GM12878 (cell line): ENCODE measurements around the gene ZNF532. TPM values are rescaled to one million over a fixed set of nuclear protein-coding genes. Genes with fewer than 3 reads are reported as not detected.

Experiments
- ATAC-seq: fragments of 200-7000 bp; cut with Tn5 transposase; 3 replicates; pipeline ENCODE4 v1.9.1; 2020; ENCODE audit warnings: mild to moderate bottlenecking, moderate library complexity
- BruUV-seq: library from RNA; stranded (reverse); fragments of 400-500 nt; replicated peaks from 2 replicates; lab custom pipeline; 2021; lab: Mats Ljungman, UMichigan
- CTCF ChIA-PET: fragments of 300-600 bp; sonication (Branson Sonifier 250); formaldehyde crosslinking; extraction: SDS; loops from one replicate; lab custom pipeline; 2021; ENCODE audit warnings: inconsistent platforms; lab: Yijun Ruan, JAX
- POLR2A ChIA-PET: fragments of 350-600 bp; formaldehyde crosslinking; extraction: SDS; loops from one replicate; lab custom pipeline; 2021; ENCODE audit warnings: inconsistent platforms; lab: Charles Lee
- RAD21 ChIA-PET: fragments of 300-600 bp; sonication (Branson Sonifier 250); formaldehyde crosslinking; loops from one replicate; lab custom pipeline; 2023; ENCODE audit warnings: antibody characterized with exemption; ENCODE audit not compliant: unreplicated experiment; lab: Charles Lee
- SMC1A ChIA-PET: fragments of 300-600 bp; sonication (Branson Sonifier 250); formaldehyde crosslinking; loops from one replicate; lab custom pipeline; 2023; ENCODE audit not compliant: unreplicated experiment, uncharacterized antibody; lab: Charles Lee
- DNase-seq: peaks from one replicate; pipeline ENCODE4 v3.0.0-alpha.2; 2011; ENCODE audit warnings: low read depth, low spot score
- FAIRE-seq: peaks from 3 replicates; lab custom pipeline; 2011; peaks lifted over from hg19 to GRCh38; lab: Jason Lieb, UNC
- H2AFZ ChIP-seq: 2 replicates; pipeline ENCODE4 v1.6.0; 2011; ENCODE audit warnings: low read depth, low read length, control low read depth; ENCODE audit not compliant: control insufficient read depth
- H3K27ac ChIP-seq: 2 replicates; pipeline ENCODE4 v1.5.1; 2011; ENCODE audit warnings: control low read depth; ENCODE audit not compliant: control insufficient read depth, insufficient read depth
- H3K27me3 ChIP-seq, 2 experiments: replicated peaks in 1 of 2; 2 replicates each; pipeline versions ENCODE4 v1.6.0 to v1.6.1; 2011; ENCODE audit warnings: low read length in 1 of 2; ENCODE audit not compliant: control insufficient read depth in 2 of 2, insufficient read depth in 2 of 2
- H3K36me3 ChIP-seq, 2 experiments: 2 replicates each; pipeline ENCODE4 v1.5.1; 2011; ENCODE audit warnings: low read length in 1 of 2; ENCODE audit not compliant: control insufficient read depth in 2 of 2, insufficient read depth in 2 of 2
- H3K4me1 ChIP-seq: 2 replicates; pipeline ENCODE4 v1.6.1; 2011; ENCODE audit warnings: mild to moderate bottlenecking, low read length, moderate library complexity, mixed read lengths; ENCODE audit not compliant: control insufficient read depth, insufficient read depth
- H3K4me2 ChIP-seq: 2 replicates; pipeline ENCODE4 v1.6.0; 2011; ENCODE audit warnings: control low read depth; ENCODE audit not compliant: control insufficient read depth, insufficient read depth
- H3K4me3 ChIP-seq: fragments of 200-600 bp; sonication (generic); 2 replicates; pipeline ENCODE4 v1.5.1; 2016
- H3K79me2 ChIP-seq: 2 replicates; pipeline ENCODE4 v1.6.0; 2011; ENCODE audit warnings: low read length; ENCODE audit not compliant: control insufficient read depth, insufficient read depth
- H3K9ac ChIP-seq: 2 replicates; pipeline ENCODE4 v1.8.0; 2011; ENCODE audit warnings: low read length, control low read depth, mixed read lengths; ENCODE audit not compliant: control insufficient read depth, insufficient read depth
- H3K9me3 ChIP-seq: replicated peaks from 3 replicates; pipeline ENCODE4 v1.5.1; 2011; ENCODE audit warnings: mild to moderate bottlenecking, low read length; ENCODE audit not compliant: control insufficient read depth, insufficient read depth
- H4K20me1 ChIP-seq: 2 replicates; pipeline ENCODE4 v1.6.0; 2011; ENCODE audit not compliant: control insufficient read depth, insufficient read depth
- HDGF ChIP-seq: fragments of 450-650 bp; IDR thresholded peaks from 2 replicates; pipeline ENCODE4 v1.6.1; 2016; ENCODE audit warnings: antibody characterized with exemption
- IKZF1 ChIP-seq: fragments of 450-650 bp; conservative IDR thresholded peaks from 2 replicates; pipeline ENCODE4 v1.6.1; 2017; ENCODE audit warnings: antibody characterized with exemption, mild to moderate bottlenecking
- RAD51 ChIP-seq: fragments of 450-650 bp; IDR thresholded peaks from 2 replicates; pipeline ENCODE4 v1.6.1; 2016; ENCODE audit warnings: moderate library complexity, mild to moderate bottlenecking, inconsistent platforms
- RBBP5 ChIP-seq: fragments of 200-600 bp; sonication (generic); conservative IDR thresholded peaks from 2 replicates; pipeline ENCODE4 v1.6.1; 2016
- SMAD5 ChIP-seq: IDR thresholded peaks from 2 replicates; pipeline ENCODE4 v1.6.1; 2016; ENCODE audit warnings: antibody characterized with exemption, low read depth
- SPI1 ChIP-seq: IDR thresholded peaks from 2 replicates; pipeline ENCODE4 v1.6.1; 2011; ENCODE audit warnings: low read depth, mild to moderate bottlenecking, low read length, moderate library complexity, borderline replicate concordance; ENCODE audit not compliant: insufficient read depth
- TCF12 ChIP-seq: IDR thresholded peaks from 2 replicates; pipeline ENCODE4 v1.6.1; 2011; ENCODE audit warnings: low read depth, mild to moderate bottlenecking, low read length
- WRNIP1 ChIP-seq: IDR thresholded peaks from 2 replicates; pipeline ENCODE4 v1.6.1; 2011; ENCODE audit warnings: low read depth, low read length, improper control_type of control experiment, borderline replicate concordance
- YY1 ChIP-seq: IDR thresholded peaks from 2 replicates; pipeline ENCODE4 v1.6.1; 2011; ENCODE audit warnings: low read depth, mild to moderate bottlenecking, low read length
- WGBS: methylation state at CpG from one replicate; pipeline ENCODE4 v1.1.6; 2016; ENCODE audit warnings: low lambda C conversion rate; ENCODE audit not compliant: insufficient replicate concordance, insufficient coverage; ENCODE audit errors: missing lambda C conversion rate; 5-methylcytosine and 5-hydroxymethylcytosine counted together
- in situ Hi-C: fragments of 300-500 bp; cut with MboI; formaldehyde crosslinking; loops from 9 replicates; pipeline ENCODE4 v1.14.3; 2018; ENCODE audit warnings: mixed read lengths
- intact Hi-C: fragments of 100-400 bp; cut with micrococcal nuclease; formaldehyde crosslinking; loops from one replicate; pipeline ENCODE4 v1.14.2; 2022; ENCODE audit not compliant: unreplicated experiment
- polyA plus RNA-seq, 11 experiments: library from polyadenylated mRNA; depleted of rRNA in 4 of 11; unstranded in 6 of 11; stranded (reverse) in 5 of 11; fragments of >200 nt; fragmentation: Nextera tagmentation in 4 of 11; fragmentation: Illumina TruSeq in 1 of 11; extraction: Ambion mirVana in 4 of 11; extraction: Trizol in 1 of 11; gene quantifications; 1 replicate in 1 of 11; 2 replicates in 10 of 11; pipeline versions ENCODE4 v1.2.1 to v1.2.3, GENCODE V29; 2011 to 2016; ENCODE audit warnings: inconsistent platforms in 2 of 11, missing spikeins in 2 of 11, low read depth in 1 of 11
- total RNA-seq, 4 experiments: library from RNA; depleted of rRNA in 3 of 4; stranded (reverse); fragments of >200 nt in 3 of 4; fragmentation: Illumina TruSeq in 1 of 4; extraction: Trizol in 1 of 4; gene quantifications; 2 replicates each; pipeline versions ENCODE4 v1.2.1 to v1.2.3, GENCODE V29; 2013 to 2021
- TF ChIP-seq, protein P1 (sequence below): IDR thresholded peaks from 2 replicates; pipeline ENCODE4 v1.6.1; 2012; ENCODE audit warnings: low read length, inconsistent platforms
- TF ChIP-seq, protein P2 (sequence below): IDR thresholded peaks from 2 replicates; pipeline ENCODE4 v1.6.1; 2012; ENCODE audit warnings: mild to moderate bottlenecking, low read depth, low read length
- TF ChIP-seq, protein P3 (sequence below): fragments of 450-650 bp; formaldehyde crosslinking; IDR thresholded peaks from 2 replicates; pipeline ENCODE4 v1.5.0; 2022; ENCODE audit warnings: mild to moderate bottlenecking, missing genetic modification characterization
- TF ChIP-seq, protein P4 (sequence below): fragments of 150-350 bp; IDR thresholded peaks from 2 replicates; pipeline ENCODE4 v1.6.1; 2014; ENCODE audit warnings: mild to moderate bottlenecking, low read depth, low read length

Gene ZNF532
- total and polyA plus RNA-seq, 10 of the 15 experiments (the other 5 are each of a cell fraction or from before 2014, with no cell fraction given): 0.44 to 3.4 (median 1.4) TPM

DNA sequence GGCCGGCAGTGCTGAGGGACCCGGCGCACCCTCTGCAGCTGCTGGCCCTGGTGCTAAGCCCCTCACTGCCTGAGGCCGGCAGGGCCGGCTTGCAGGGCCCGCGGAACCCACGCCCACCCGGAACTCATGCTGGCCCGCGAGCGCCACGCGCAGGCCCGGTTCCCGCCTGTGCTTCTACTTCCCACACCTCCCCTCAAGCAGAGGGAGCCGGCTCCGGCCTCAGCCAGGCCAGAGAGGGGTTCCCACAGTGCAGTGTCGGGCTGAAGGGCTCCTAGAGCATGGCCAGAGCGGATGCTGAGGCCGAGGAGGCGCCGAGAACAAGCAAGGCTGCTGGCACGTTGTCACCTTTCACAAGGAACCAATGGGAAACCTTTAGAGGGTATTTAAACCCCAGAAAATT is 36.8 kb upstream of the ZNF532 start:
- ChIA-PET POLR2A (no interaction called here), RAD21 (no interaction called here), CTCF (no interaction called here), SMC1A (no interaction called here)
- Histone ChIP-seq H3K79me2 (no peaks in the 10 kb centered on the region), H3K9ac (no peak overlapping the region), H3K36me3 (no peaks in the 10 kb centered on the region), H3K27ac (no peak overlapping the region), H3K4me1 (0 out of 2 replicates have a peak, but pooled peaks cover 2% of the 10 kb centered on the region), H3K9me3 (no peaks in the 10 kb centered on the region; the same call in 2 of the 3 replicates), H3K4me3 (no peak overlapping the region), H3K4me2 (no peak overlapping the region), H3K27me3 (no peaks in the 10 kb centered on the region; a peak in 1 of 4 replicates), H4K20me1 (no peaks in the 10 kb centered on the region), H2AFZ (no peak overlapping the region)
- no peak for ATAC-seq
- in situ Hi-C loops: no loop called here
- no peak for FAIRE-seq
- DNase-seq: no peak
- 66% methylated on average over 24 of the region's 24 CpGs for WGBS
- no TSS peak for BruUV-seq
- intact Hi-C loops: no loop called here
- TF ChIP-seq WRNIP1 (no peak), SPI1 (no peak), YY1 (no peak), SMAD5 (no peak), HDGF (no peak), RBBP5 (no peak), RAD51 (no peak), TCF12 (no peak), IKZF1 (no peak)
- TF ChIP-seq, protein P1, sequence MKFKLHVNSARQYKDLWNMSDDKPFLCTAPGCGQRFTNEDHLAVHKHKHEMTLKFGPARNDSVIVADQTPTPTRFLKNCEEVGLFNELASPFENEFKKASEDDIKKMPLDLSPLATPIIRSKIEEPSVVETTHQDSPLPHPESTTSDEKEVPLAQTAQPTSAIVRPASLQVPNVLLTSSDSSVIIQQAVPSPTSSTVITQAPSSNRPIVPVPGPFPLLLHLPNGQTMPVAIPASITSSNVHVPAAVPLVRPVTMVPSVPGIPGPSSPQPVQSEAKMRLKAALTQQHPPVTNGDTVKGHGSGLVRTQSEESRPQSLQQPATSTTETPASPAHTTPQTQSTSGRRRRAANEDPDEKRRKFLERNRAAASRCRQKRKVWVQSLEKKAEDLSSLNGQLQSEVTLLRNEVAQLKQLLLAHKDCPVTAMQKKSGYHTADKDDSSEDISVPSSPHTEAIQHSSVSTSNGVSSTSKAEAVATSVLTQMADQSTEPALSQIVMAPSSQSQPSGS: no peak
- TF ChIP-seq, protein P2, sequence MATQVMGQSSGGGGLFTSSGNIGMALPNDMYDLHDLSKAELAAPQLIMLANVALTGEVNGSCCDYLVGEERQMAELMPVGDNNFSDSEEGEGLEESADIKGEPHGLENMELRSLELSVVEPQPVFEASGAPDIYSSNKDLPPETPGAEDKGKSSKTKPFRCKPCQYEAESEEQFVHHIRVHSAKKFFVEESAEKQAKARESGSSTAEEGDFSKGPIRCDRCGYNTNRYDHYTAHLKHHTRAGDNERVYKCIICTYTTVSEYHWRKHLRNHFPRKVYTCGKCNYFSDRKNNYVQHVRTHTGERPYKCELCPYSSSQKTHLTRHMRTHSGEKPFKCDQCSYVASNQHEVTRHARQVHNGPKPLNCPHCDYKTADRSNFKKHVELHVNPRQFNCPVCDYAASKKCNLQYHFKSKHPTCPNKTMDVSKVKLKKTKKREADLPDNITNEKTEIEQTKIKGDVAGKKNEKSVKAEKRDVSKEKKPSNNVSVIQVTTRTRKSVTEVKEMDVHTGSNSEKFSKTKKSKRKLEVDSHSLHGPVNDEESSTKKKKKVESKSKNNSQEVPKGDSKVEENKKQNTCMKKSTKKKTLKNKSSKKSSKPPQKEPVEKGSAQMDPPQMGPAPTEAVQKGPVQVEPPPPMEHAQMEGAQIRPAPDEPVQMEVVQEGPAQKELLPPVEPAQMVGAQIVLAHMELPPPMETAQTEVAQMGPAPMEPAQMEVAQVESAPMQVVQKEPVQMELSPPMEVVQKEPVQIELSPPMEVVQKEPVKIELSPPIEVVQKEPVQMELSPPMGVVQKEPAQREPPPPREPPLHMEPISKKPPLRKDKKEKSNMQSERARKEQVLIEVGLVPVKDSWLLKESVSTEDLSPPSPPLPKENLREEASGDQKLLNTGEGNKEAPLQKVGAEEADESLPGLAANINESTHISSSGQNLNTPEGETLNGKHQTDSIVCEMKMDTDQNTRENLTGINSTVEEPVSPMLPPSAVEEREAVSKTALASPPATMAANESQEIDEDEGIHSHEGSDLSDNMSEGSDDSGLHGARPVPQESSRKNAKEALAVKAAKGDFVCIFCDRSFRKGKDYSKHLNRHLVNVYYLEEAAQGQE: no peak
- TF ChIP-seq, protein P3, sequence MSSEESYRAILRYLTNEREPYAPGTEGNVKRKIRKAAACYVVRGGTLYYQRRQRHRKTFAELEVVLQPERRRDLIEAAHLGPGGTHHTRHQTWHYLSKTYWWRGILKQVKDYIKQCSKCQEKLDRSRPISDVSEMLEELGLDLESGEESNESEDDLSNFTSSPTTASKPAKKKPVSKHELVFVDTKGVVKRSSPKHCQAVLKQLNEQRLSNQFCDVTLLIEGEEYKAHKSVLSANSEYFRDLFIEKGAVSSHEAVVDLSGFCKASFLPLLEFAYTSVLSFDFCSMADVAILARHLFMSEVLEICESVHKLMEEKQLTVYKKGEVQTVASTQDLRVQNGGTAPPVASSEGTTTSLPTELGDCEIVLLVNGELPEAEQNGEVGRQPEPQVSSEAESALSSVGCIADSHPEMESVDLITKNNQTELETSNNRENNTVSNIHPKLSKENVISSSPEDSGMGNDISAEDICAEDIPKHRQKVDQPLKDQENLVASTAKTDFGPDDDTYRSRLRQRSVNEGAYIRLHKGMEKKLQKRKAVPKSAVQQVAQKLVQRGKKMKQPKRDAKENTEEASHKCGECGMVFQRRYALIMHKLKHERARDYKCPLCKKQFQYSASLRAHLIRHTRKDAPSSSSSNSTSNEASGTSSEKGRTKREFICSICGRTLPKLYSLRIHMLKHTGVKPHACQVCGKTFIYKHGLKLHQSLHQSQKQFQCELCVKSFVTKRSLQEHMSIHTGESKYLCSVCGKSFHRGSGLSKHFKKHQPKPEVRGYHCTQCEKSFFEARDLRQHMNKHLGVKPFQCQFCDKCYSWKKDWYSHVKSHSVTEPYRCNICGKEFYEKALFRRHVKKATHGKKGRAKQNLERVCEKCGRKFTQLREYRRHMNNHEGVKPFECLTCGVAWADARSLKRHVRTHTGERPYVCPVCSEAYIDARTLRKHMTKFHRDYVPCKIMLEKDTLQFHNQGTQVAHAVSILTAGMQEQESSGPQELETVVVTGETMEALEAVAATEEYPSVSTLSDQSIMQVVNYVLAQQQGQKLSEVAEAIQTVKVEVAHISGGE (CRISPR knock-in tag): no peak
- TF ChIP-seq, protein P4, sequence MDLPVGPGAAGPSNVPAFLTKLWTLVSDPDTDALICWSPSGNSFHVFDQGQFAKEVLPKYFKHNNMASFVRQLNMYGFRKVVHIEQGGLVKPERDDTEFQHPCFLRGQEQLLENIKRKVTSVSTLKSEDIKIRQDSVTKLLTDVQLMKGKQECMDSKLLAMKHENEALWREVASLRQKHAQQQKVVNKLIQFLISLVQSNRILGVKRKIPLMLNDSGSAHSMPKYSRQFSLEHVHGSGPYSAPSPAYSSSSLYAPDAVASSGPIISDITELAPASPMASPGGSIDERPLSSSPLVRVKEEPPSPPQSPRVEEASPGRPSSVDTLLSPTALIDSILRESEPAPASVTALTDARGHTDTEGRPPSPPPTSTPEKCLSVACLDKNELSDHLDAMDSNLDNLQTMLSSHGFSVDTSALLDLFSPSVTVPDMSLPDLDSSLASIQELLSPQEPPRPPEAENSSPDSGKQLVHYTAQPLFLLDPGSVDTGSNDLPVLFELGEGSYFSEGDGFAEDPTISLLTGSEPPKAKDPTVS: no peak
